IPS-18a (cell line): ENCODE measurements around the gene PLLP.
"Not testable (repeated sequence)": the region's sequence is repeated elsewhere in the genome, so short reads cannot be mapped to it uniquely, and the experiment has no call there.

ENCODE experiments used
- H3K27ac ChIP-seq: one replicate; pipeline ENCODE4 v1.5.1; 2013; ENCODE audit warnings: low read length
- H3K27me3 ChIP-seq: one replicate; pipeline ENCODE4 v1.6.1; 2013; ENCODE audit warnings: mild to moderate bottlenecking, low read length; ENCODE audit not compliant: control insufficient read depth, insufficient read depth
- H3K36me3 ChIP-seq: one replicate; pipeline ENCODE4 v1.6.1; 2013; ENCODE audit warnings: low read depth, low read length; ENCODE audit not compliant: control insufficient read depth
- H3K4me1 ChIP-seq: one replicate; pipeline ENCODE4 v1.6.1; 2013; ENCODE audit warnings: low read depth, low read length; ENCODE audit not compliant: control insufficient read depth
- H3K4me3 ChIP-seq: one replicate; pipeline ENCODE4 v1.5.1; 2013; ENCODE audit warnings: low read length
- H3K9ac ChIP-seq: one replicate; pipeline ENCODE4 v1.6.1; 2013; ENCODE audit warnings: mild to moderate bottlenecking, low read length, moderate library complexity
- H3K9me3 ChIP-seq: one replicate; pipeline ENCODE4 v1.6.1; 2013; ENCODE audit warnings: low read depth, low read length; ENCODE audit not compliant: control insufficient read depth

The PLLP gene

GRCh38 chr16:57268804-57269800 is 15.4 kb downstream of the PLLP start:
- Histone ChIP-seq H3K36me3 (no peaks in the 10 kb centered on the region), H3K9ac (no peak overlapping the region), H3K27me3 (no peaks in the 10 kb centered on the region), H3K4me1 (peaks cover 8% of the 10 kb centered on the region), H3K4me3 (no peak overlapping the region), H3K27ac (no peak overlapping the region), H3K9me3 (no peaks in the 10 kb centered on the region)

DNA sequence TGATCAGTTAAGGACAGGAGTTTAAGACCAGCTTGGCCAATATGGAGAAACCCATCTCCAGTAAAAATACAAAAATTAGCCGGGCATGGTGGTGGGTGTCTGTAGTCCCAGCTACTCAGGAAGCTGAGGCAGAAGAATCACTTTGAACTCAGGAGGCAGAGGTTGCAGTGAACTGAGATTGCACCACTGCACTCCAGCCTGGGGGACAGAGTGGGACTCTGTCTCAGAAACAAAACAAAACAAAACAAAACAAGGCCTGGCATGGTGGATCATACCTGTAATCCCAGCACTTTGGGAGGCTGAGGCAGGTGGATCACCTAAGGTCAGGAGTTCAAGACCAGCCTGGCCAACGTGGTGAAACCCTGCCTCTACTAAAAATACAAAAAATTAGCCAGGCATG is 17.1 kb downstream of the PLLP start:
- H3K4me3 ChIP-seq, H3K9me3 ChIP-seq, H3K27ac ChIP-seq, H3K36me3 ChIP-seq, H3K9ac ChIP-seq, H3K27me3 ChIP-seq, H3K4me1 ChIP-seq: not testable (repeated sequence)

GRCh38 chr16:57266531-57267260 is 17.8 kb downstream of the PLLP start:
- no peak overlapping the region for H3K4me3 ChIP-seq
- H3K27ac ChIP-seq: no peak overlapping the region
- peaks cover 8% of the 10 kb centered on the region for H3K4me1 ChIP-seq
- no peaks in the 10 kb centered on the region for H3K27me3 ChIP-seq
- H3K36me3 ChIP-seq: no peaks in the 10 kb centered on the region
- H3K9ac ChIP-seq: no peak overlapping the region
- no peaks in the 10 kb centered on the region for H3K9me3 ChIP-seq

- H3K27me3 ChIP-seq: no peaks in the 10 kb centered on the region
- H3K27ac ChIP-seq: no peak overlapping the region
- H3K9ac ChIP-seq: no peak overlapping the region
Observed at GRCh38 chr16:57265850-57266530, 18.5 kb downstream of the PLLP start.

DNA sequence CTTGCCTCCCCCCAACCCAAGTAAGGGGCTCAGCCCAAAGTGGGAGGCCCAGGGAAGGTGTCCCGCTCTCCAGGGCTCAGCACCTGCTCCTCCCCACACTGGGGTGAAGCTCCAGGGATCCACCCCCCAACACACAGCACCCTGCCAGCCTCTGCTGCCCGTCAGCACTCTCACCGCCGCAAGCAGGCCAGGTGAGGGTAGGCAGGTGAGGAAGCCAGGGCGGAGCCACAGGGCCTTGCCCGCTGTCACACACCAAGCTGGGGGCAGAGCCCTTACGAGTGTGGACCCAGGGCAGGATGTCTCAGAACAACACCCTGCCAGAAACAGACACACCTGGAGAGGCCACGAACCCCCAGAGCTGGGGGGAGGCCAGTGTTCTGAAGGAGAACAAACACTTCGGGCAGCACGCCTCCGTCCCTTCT is 19.5 kb downstream of the PLLP start:
- H3K36me3 ChIP-seq: no peaks in the 10 kb centered on the region
- H3K4me3 ChIP-seq: no peak overlapping the region
- H3K4me1 ChIP-seq: peaks cover 6% of the 10 kb centered on the region
- H3K27me3 ChIP-seq: no peaks in the 10 kb centered on the region
- no peak overlapping the region for H3K9ac ChIP-seq
- H3K27ac ChIP-seq: no peak overlapping the region
- no peaks in the 10 kb centered on the region for H3K9me3 ChIP-seq

More at GRCh38 chr16:57265850-57266530, 18.5 kb downstream of the PLLP start:
- Histone ChIP-seq H3K4me1 (peaks cover 8% of the 10 kb centered on the region), H3K36me3 (no peaks in the 10 kb centered on the region), H3K9me3 (no peaks in the 10 kb centered on the region), H3K4me3 (no peak overlapping the region)

- H3K36me3 ChIP-seq: no peaks in the 10 kb centered on the region
- no peaks in the 10 kb centered on the region for H3K27me3 ChIP-seq
- no peak overlapping the region for H3K27ac ChIP-seq
- H3K4me3 ChIP-seq: no peak overlapping the region
- H3K9me3 ChIP-seq: no peaks in the 10 kb centered on the region
- no peak overlapping the region for H3K9ac ChIP-seq
- peaks cover 9% of the 10 kb centered on the region for H3K4me1 ChIP-seq
Observed at GRCh38 chr16:57264381-57264780, 20.1 kb downstream of the PLLP start.

- Histone ChIP-seq H3K36me3 (no peaks in the 10 kb centered on the region), H3K27me3 (no peaks in the 10 kb centered on the region), H3K9me3 (no peaks in the 10 kb centered on the region), H3K27ac (no peak overlapping the region), H3K9ac (no peak overlapping the region), H3K4me3 (no peak overlapping the region), H3K4me1 (peaks cover 9% of the 10 kb centered on the region)
Observed at GRCh38 chr16:57263541-57264351, 20.7 kb downstream of the PLLP start.

GRCh38 chr16:57262841-57263540 is 21.5 kb downstream of the PLLP start:
- H3K27ac ChIP-seq: no peak overlapping the region
- no peaks in the 10 kb centered on the region for H3K36me3 ChIP-seq

DNA sequence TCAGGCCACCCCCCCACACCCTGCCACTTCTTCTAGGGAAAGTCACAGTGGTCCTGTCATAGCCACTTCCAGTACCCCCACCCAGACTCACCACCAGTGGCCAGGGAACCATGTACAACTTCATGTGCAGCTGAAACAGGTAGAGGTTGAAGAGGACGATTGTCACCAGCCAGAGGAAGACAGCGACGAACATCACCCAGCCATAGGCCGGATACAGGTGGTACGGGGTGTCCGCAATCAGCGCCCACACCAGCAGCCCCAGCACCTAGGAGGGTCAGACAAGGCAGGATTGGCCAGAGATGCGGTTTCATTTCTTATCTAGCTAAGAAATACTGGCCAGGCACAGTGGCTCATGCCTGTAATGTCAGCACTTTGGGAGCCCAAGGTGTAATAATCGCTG is 22.7 kb downstream of the PLLP start:
- Histone ChIP-seq H3K9ac (no peak overlapping the region), H3K4me3 (no peak overlapping the region), H3K4me1 (peaks cover 9% of the 10 kb centered on the region), H3K36me3 (no peaks in the 10 kb centered on the region), H3K9me3 (no peaks in the 10 kb centered on the region), H3K27me3 (no peaks in the 10 kb centered on the region), H3K27ac (no peak overlapping the region)

More at GRCh38 chr16:57262841-57263540, 21.5 kb downstream of the PLLP start:
- no peaks in the 10 kb centered on the region for H3K9me3 ChIP-seq
- no peaks in the 10 kb centered on the region for H3K27me3 ChIP-seq
- no peak overlapping the region for H3K4me3 ChIP-seq
- no peak overlapping the region for H3K9ac ChIP-seq
- H3K4me1 ChIP-seq: peaks cover 9% of the 10 kb centered on the region

- Histone ChIP-seq H3K9ac (peak overlapping the region; percentile 12), H3K9me3 (no peaks in the 10 kb centered on the region), H3K27me3 (no peaks in the 10 kb centered on the region), H3K4me3 (peak overlapping the region; percentile 5), H3K36me3 (no peaks in the 10 kb centered on the region), H3K27ac (peak overlapping the region; percentile 2), H3K4me1 (peaks cover 6% of the 10 kb centered on the region)
Observed at GRCh38 chr16:57260294-57260929, 24.1 kb downstream of the PLLP start.
